Endodermal cell (in vitro differentiated cells): ENCODE results near the gene ZBTB39. TPM values are rescaled to one million over a fixed set of nuclear protein-coding genes. Genes with fewer than 3 reads are reported as not detected.
A peak's percentile ranks its signal among the peaks of the same experiment; 100 is the strongest.
"Not testable (repeated sequence)": the region's sequence is repeated elsewhere in the genome, so short reads cannot be mapped to it uniquely, and the experiment has no call there.

Experiments
- DNase-seq: peaks from one replicate; pipeline ENCODE4 v3.0.0-alpha.2; 2017
- H3K27ac ChIP-seq: 2 replicates; pipeline ENCODE4 v1.5.1; 2013; ENCODE audit warnings: mild to moderate bottlenecking, low read depth, low read length, moderate library complexity
- H3K27me3 ChIP-seq: 2 replicates; pipeline ENCODE4 v1.6.1; 2013; ENCODE audit warnings: mild to moderate bottlenecking, low read length, moderate library complexity; ENCODE audit not compliant: insufficient read depth, control insufficient read depth, poor library complexity, severe bottlenecking
- H3K36me3 ChIP-seq: 2 replicates; pipeline ENCODE4 v1.7.0; 2013; ENCODE audit warnings: mild to moderate bottlenecking, low read length, moderate library complexity; ENCODE audit not compliant: control insufficient read depth, insufficient read depth
- H3K4me1 ChIP-seq: one replicate; pipeline ENCODE4 v1.7.0; 2013; ENCODE audit warnings: low read length; ENCODE audit not compliant: control insufficient read depth, insufficient read depth
- H3K4me3 ChIP-seq: 2 replicates; pipeline ENCODE4 v1.5.1; 2013; ENCODE audit warnings: mild to moderate bottlenecking, low read length, moderate library complexity
- H3K9ac ChIP-seq: 2 replicates; pipeline ENCODE4 v1.6.1; 2013; ENCODE audit warnings: mild to moderate bottlenecking, low read length, moderate library complexity; ENCODE audit not compliant: poor library complexity, severe bottlenecking; ENCODE audit errors: extremely low read depth
- H3K9me3 ChIP-seq: 2 replicates; pipeline ENCODE4 v1.6.1; 2013; ENCODE audit warnings: mild to moderate bottlenecking, low read length, moderate library complexity; ENCODE audit not compliant: control insufficient read depth
- H3K27ac Mint-ChIP-seq: 2 replicates; pipeline ENCODE4 v1.8.0; 2020; ENCODE audit warnings: mixed read lengths
- H3K27me3 Mint-ChIP-seq: 2 replicates; pipeline ENCODE4 v1.8.0; 2021; ENCODE audit warnings: mild to moderate bottlenecking, mixed read lengths; ENCODE audit not compliant: insufficient read depth
- H3K36me3 Mint-ChIP-seq: 2 replicates; pipeline ENCODE4 v1.8.0; 2020; ENCODE audit warnings: low read depth, mixed read lengths
- H3K4me1 Mint-ChIP-seq: 2 replicates; pipeline ENCODE4 v1.8.0; 2020; ENCODE audit warnings: mixed read lengths
- H3K4me3 Mint-ChIP-seq: 2 replicates; pipeline ENCODE4 v1.8.0; 2020; ENCODE audit warnings: mild to moderate bottlenecking, moderate library complexity, mixed read lengths
- H3K9me3 Mint-ChIP-seq: 2 replicates; pipeline ENCODE4 v1.8.0; 2020; ENCODE audit warnings: mild to moderate bottlenecking, mixed read lengths
- WGBS, 2 experiments: methylation state at CpG; one replicate each; pipeline versions ENCODE4 v1.1.5 to v1.1.7; 2013; ENCODE audit warnings: missing lambda C conversion rate in 2 of 2, mixed read lengths in 1 of 2; ENCODE audit not compliant: insufficient coverage in 1 of 2, insufficient read length in 1 of 2; 5-methylcytosine and 5-hydroxymethylcytosine counted together
- long read RNA-seq, 4 experiments: library from polyadenylated mRNA in 2 of 4; library from RNA in 1 of 4; library from capped mRNA in 1 of 4; stranded (forward) in 3 of 4; unstranded in 1 of 4; transcript quantifications; one replicate each; pipeline ENCODE4 v2.0.0, GENCODE V29; 2020 to 2021; ENCODE audit warnings: inconsistent platforms in 1 of 4
- polyA plus RNA-seq, 2 experiments: library from polyadenylated mRNA; stranded (reverse); fragments of 50-300 nt; gene quantifications; one replicate each; pipeline ENCODE4 v1.2.3, GENCODE V29; 2013
- total RNA-seq, 2 donors: library from RNA; stranded (reverse); fragmentation: NEBNext Ultra II Directional in 1 of 2; extraction: Animal tissue kit (Norgen Biotek cat#: 25700) in 1 of 2; gene quantifications; 2 replicates in 1 of 2; 3 replicates in 1 of 2; pipeline ENCODE4 v1.2.1, GENCODE V29; 2021
- TF ChIP-seq, protein P1 (sequence below): fragments of 200-600 bp; sonication (generic); conservative IDR thresholded peaks from 2 replicates; pipeline ENCODE4 v1.5.0; 2021; ENCODE audit warnings: antibody characterized with exemption, mild to moderate bottlenecking

The ZBTB39 gene
- 10 to 100 TPM; 22.1 to 25.7 TPM for total RNA-seq
- 17.3 TPM for polyA plus RNA-seq (2013, experiment 1 of 2)
- polyA plus RNA-seq (2013, experiment 2 of 2), result 16.1 TPM
- long read RNA-seq, experiment 1, partial matches to known transcripts, result 0 of 10 reads
- long read RNA-seq, experiment 1, other reads (novel, unspliced or antisense), result 10 of 10 reads
- long read RNA-seq, experiment 2, full-length matches to known transcripts, result 15 of 28 reads
- long read RNA-seq, experiment 2, partial matches to known transcripts, result 0 of 28 reads
- long read RNA-seq, experiment 2, other reads (novel, unspliced or antisense), result 13 of 28 reads
- long read RNA-seq, experiment 3, full-length matches to known transcripts, result 118 of 125 reads
- long read RNA-seq, experiment 3, partial matches to known transcripts, result 0 of 125 reads
- long read RNA-seq, experiment 3, other reads (novel, unspliced or antisense), result 7 of 125 reads
- long read RNA-seq, experiment 4, full-length matches to known transcripts, result 1 of 1 reads
- long read RNA-seq, experiment 4, partial matches to known transcripts, result 0 of 1 reads
- long read RNA-seq, experiment 4, other reads (novel, unspliced or antisense), result 0 of 1 reads

DNA sequence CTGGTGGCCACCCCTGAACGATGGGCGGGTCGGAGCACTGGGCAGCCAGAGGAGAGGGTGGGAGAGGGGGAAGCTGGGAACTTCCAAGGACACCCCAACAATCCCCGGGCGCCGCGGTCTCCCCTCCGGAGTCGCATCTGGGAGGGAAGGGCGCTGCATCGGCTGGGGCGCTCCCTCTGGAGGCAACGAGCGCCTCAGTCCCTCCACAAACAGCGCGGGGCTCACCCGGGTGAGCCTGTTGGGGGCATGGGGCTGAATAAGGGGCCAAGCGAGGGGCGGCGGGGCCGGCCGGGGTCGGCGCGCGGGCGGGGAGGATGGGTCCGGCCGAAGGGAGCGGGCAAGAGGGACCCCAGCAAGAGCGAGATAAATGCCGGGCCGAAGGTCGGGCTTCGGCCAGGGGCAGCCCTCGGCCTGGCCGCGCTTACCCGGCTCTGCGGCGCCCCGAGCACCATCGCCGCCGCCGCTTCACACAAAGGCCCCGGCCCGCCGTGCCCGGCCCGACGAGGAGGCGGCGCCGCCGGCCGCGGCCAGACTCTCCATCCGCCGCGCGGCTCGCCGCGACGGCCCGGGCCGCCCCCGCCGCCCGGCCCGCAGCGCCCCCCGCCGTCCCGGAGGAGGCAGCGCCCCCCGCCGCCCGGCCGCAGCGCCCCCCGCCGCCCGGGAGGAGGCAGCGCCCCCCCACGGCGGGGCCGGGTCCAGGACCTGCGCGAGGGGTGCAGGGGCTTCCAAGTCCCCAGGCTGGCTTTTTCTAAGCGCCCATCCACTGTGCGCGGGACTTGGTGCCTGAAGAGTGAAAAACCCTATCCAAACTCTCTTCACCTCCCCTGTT lies at the start of gene ZBTB39:
TSS of gene ZBTB39 (minus strand) at position 567 of the 829 bp plus-strand sequence. CDS start 1,629 bp downstream, outside the sequence.
- peaks cover 27% of the 10 kb centered on the region for H3K4me1 Mint-ChIP-seq
- TF ChIP-seq, protein P1, sequence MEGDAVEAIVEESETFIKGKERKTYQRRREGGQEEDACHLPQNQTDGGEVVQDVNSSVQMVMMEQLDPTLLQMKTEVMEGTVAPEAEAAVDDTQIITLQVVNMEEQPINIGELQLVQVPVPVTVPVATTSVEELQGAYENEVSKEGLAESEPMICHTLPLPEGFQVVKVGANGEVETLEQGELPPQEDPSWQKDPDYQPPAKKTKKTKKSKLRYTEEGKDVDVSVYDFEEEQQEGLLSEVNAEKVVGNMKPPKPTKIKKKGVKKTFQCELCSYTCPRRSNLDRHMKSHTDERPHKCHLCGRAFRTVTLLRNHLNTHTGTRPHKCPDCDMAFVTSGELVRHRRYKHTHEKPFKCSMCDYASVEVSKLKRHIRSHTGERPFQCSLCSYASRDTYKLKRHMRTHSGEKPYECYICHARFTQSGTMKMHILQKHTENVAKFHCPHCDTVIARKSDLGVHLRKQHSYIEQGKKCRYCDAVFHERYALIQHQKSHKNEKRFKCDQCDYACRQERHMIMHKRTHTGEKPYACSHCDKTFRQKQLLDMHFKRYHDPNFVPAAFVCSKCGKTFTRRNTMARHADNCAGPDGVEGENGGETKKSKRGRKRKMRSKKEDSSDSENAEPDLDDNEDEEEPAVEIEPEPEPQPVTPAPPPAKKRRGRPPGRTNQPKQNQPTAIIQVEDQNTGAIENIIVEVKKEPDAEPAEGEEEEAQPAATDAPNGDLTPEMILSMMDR, result peak; percentile 64
- Histone ChIP-seq H3K27ac (peak within 1 kb of the TSS; percentile 64), H3K27me3 (no peaks in the 10 kb centered on the region), H3K9me3 (no peaks in the 10 kb centered on the region), H3K9ac (peak within 1 kb of the TSS; percentile 75), H3K4me1 (peaks cover 6% of the 10 kb centered on the region), H3K4me3 (peak within 1 kb of the TSS; percentile 91), H3K36me3 (peaks cover 34% of the 10 kb centered on the region)
- no peaks in the 10 kb centered on the region for H3K27me3 Mint-ChIP-seq
- no peaks in the 10 kb centered on the region for H3K9me3 Mint-ChIP-seq
- peak; percentile 92 for DNase-seq
- H3K36me3 Mint-ChIP-seq, result peaks cover 31% of the 10 kb centered on the region
- WGBS, 2 experiments, result 1 to 3% methylated on average over 14 to 94 of the region's 94 CpGs
- H3K4me3 Mint-ChIP-seq, result peak within 1 kb of the TSS; percentile 79
- peak within 1 kb of the TSS; percentile 81 for H3K27ac Mint-ChIP-seq

- Mint-ChIP-seq H3K36me3 (peaks cover 52% of the 10 kb centered on the region), H3K27ac (no peak overlapping the region), H3K9me3 (peaks cover 4% of the 10 kb centered on the region), H3K27me3 (peaks cover 14% of the 10 kb centered on the region), H3K4me1 (peaks cover 4% of the 10 kb centered on the region), H3K4me3 (no peak overlapping the region)
- Histone ChIP-seq H3K27ac (peak overlapping the region; percentile 47), H3K9me3 (no peaks in the 10 kb centered on the region), H3K36me3 (peaks cover 55% of the 10 kb centered on the region), H3K27me3 (peaks cover 11% of the 10 kb centered on the region), H3K4me1 (no peaks in the 10 kb centered on the region), H3K4me3 (no peak overlapping the region), H3K9ac (no peak overlapping the region)
- WGBS, 2 experiments, result 79 to 98% methylated on average over 3 of the region's 3 CpGs
- DNase-seq, result no peak
- TF ChIP-seq, protein P1, result no peak
Observed at GRCh38 chr12:57055824-57056223, 49.5 kb upstream of the ZBTB39 start.

- not testable (repeated sequence) for DNase-seq, H3K9me3 Mint-ChIP-seq, H3K9ac ChIP-seq, H3K4me3 Mint-ChIP-seq, H3K27ac Mint-ChIP-seq, H3K9me3 ChIP-seq, H3K27ac ChIP-seq, H3K4me1 ChIP-seq, H3K4me3 ChIP-seq
- WGBS, 2 experiments, result 89 to 93% methylated on average over 3 of the region's 4 CpGs
- Mint-ChIP-seq H3K27me3 (peaks cover 23% of the 10 kb centered on the region), H3K4me1 (peaks cover 13% of the 10 kb centered on the region), H3K36me3 (peaks cover 39% of the 10 kb centered on the region)
- H3K36me3 ChIP-seq, result peaks cover 36% of the 10 kb centered on the region
- peaks cover 19% of the 10 kb centered on the region for H3K27me3 ChIP-seq
Observed at GRCh38 chr12:57053901-57054300, 47.6 kb upstream of the ZBTB39 start.

- H3K27ac ChIP-seq, H3K27ac Mint-ChIP-seq, H3K9me3 Mint-ChIP-seq, H3K9me3 ChIP-seq, H3K4me1 ChIP-seq, H3K4me3 Mint-ChIP-seq, DNase-seq, H3K4me3 ChIP-seq, H3K9ac ChIP-seq: not testable (repeated sequence)
- Mint-ChIP-seq H3K27me3 (peaks cover 27% of the 10 kb centered on the region), H3K36me3 (peaks cover 31% of the 10 kb centered on the region), H3K4me1 (peaks cover 16% of the 10 kb centered on the region)
- Histone ChIP-seq H3K27me3 (peaks cover 26% of the 10 kb centered on the region), H3K36me3 (peaks cover 28% of the 10 kb centered on the region)
- 87% methylated on average over 3 of the region's 4 CpGs; no CpG with 5 or more reads in 1 of the 2 experiments for WGBS, 2 experiments
Observed at GRCh38 chr12:57053146-57053545, 46.8 kb upstream of the ZBTB39 start.
